ENCODE results near the gene NOL7.

Gene NOL7

GRCh38 chr6:13638626-13639025, 23.5 kb downstream of the NOL7 start:
- no peak for TF ChIP-seq CTCF (conservative IDR thresholded peaks at IDR 0.05; ENCODE audit: control insufficient read depth, insufficient read depth, low read depth, low read length)
- no peak for DNase-seq (ENCODE audit: low read depth)
- no peak overlapping the region for H3K4me3 ChIP-seq (ENCODE audit: control insufficient read depth, low read depth, low read length)

- peak; percentile 5 for DNase-seq (ENCODE audit: low read depth)
- no peak overlapping the region for H3K4me3 ChIP-seq (ENCODE audit: control insufficient read depth, low read depth, low read length)
- no peak for TF ChIP-seq CTCF (conservative IDR thresholded peaks at IDR 0.05; ENCODE audit: control insufficient read depth, insufficient read depth, low read depth, low read length)
Measured at GRCh38 chr6:13641315-13641714, 26.2 kb downstream of the NOL7 start.

- no peak for TF ChIP-seq CTCF (conservative IDR thresholded peaks at IDR 0.05; ENCODE audit: control insufficient read depth, insufficient read depth, low read depth, low read length)
- DNase-seq (ENCODE audit: low read depth): no peak
- no peak overlapping the region for H3K4me3 ChIP-seq (ENCODE audit: control insufficient read depth, low read depth, low read length)
Measured at GRCh38 chr6:13643125-13643524, 28.0 kb downstream of the NOL7 start.

GRCh38 chr6:13648850-13649249, 33.7 kb downstream of the NOL7 start:
- DNase-seq (ENCODE audit: low read depth): no peak
- no peak overlapping the region for H3K4me3 ChIP-seq (ENCODE audit: control insufficient read depth, low read depth, low read length)

GRCh38 chr6:13649393-13649792, 34.3 kb downstream of the NOL7 start:
- TF ChIP-seq CTCF (conservative IDR thresholded peaks at IDR 0.05; ENCODE audit: control insufficient read depth, insufficient read depth, low read depth, low read length): no peak
- H3K4me3 ChIP-seq (ENCODE audit: control insufficient read depth, low read depth, low read length): no peak overlapping the region
- no peak for DNase-seq (ENCODE audit: low read depth)

More at GRCh38 chr6:13648850-13649249, 33.7 kb downstream of the NOL7 start:
- TF ChIP-seq CTCF (conservative IDR thresholded peaks at IDR 0.05; ENCODE audit: control insufficient read depth, insufficient read depth, low read depth, low read length): no peak

GRCh38 chr6:13653296-13653695, 38.2 kb downstream of the NOL7 start:
- no peak overlapping the region for H3K4me3 ChIP-seq (ENCODE audit: control insufficient read depth, low read depth, low read length)
- TF ChIP-seq CTCF (conservative IDR thresholded peaks at IDR 0.05; ENCODE audit: control insufficient read depth, insufficient read depth, low read depth, low read length): no peak
- peak; percentile 4 for DNase-seq (ENCODE audit: low read depth)

GRCh38 chr6:13654496-13654895, 39.4 kb downstream of the NOL7 start:
- DNase-seq (ENCODE audit: low read depth): no peak

More at GRCh38 chr6:13654496-13654895, 39.4 kb downstream of the NOL7 start:
- TF ChIP-seq CTCF (conservative IDR thresholded peaks at IDR 0.05; ENCODE audit: control insufficient read depth, insufficient read depth, low read depth, low read length): no peak
- no peak overlapping the region for H3K4me3 ChIP-seq (ENCODE audit: control insufficient read depth, low read depth, low read length)
